HepG2 (cell line): Measurements from ENCODE around the gene ZFHX3. TPM values are rescaled to one million over a fixed set of nuclear protein-coding genes. Genes with fewer than 3 reads are reported as not detected.

ENCODE experiments used
- CEBPG ChIP-seq: IDR thresholded peaks from 2 replicates; pipeline ENCODE4 v1.6.1; 2016
- CENPT ChIP-seq: sonication (generic); formaldehyde crosslinking; IDR thresholded peaks from 2 replicates; pipeline ENCODE4 v1.8.0; 2022; ENCODE audit warnings: low read depth, mild to moderate bottlenecking, moderate library complexity, missing genetic modification reagents
- DMAP1 ChIP-seq: IDR thresholded peaks from 2 replicates; pipeline ENCODE4 v1.6.1; 2016
- GPN1 ChIP-seq: sonication (generic); formaldehyde crosslinking; IDR thresholded peaks from 2 replicates; pipeline ENCODE4 v1.5.1; 2020; ENCODE audit warnings: missing genetic modification reagents, borderline replicate concordance
- GTF2F1 ChIP-seq: fragments of 150-350 bp; IDR thresholded peaks from 2 replicates; pipeline ENCODE4 v1.6.1; 2014; ENCODE audit warnings: low read length
- HHEX ChIP-seq: IDR thresholded peaks from 2 replicates; pipeline ENCODE4 v1.6.1; 2016; ENCODE audit warnings: control low read depth
- HNRNPK ChIP-seq: fragments of 200-400 bp; formaldehyde crosslinking; IDR thresholded peaks from 2 replicates; pipeline ENCODE4 v1.6.1; 2018; ENCODE audit warnings: low read length, low read depth, moderate library complexity, mild to moderate bottlenecking; ENCODE audit not compliant: poor library complexity, severe bottlenecking
- ISX ChIP-seq: sonication (generic); formaldehyde crosslinking; conservative IDR thresholded peaks from 2 replicates; pipeline ENCODE4 v1.5.0; 2020; ENCODE audit warnings: missing genetic modification reagents
- MED8 ChIP-seq: sonication (generic); formaldehyde crosslinking; IDR thresholded peaks from 2 replicates; pipeline ENCODE4 v1.8.1; 2023; ENCODE audit warnings: mild to moderate bottlenecking, missing genetic modification reagents; ENCODE audit not compliant: insufficient replicate concordance
- NFKB2 ChIP-seq: sonication (generic); formaldehyde crosslinking; IDR thresholded peaks from 2 replicates; pipeline ENCODE4 v1.4.0; 2020; ENCODE audit warnings: missing genetic modification reagents, borderline replicate concordance
- PBX3 ChIP-seq: sonication (generic); formaldehyde crosslinking; IDR thresholded peaks from 2 replicates; pipeline ENCODE4 v1.8.1; 2023; ENCODE audit warnings: missing genetic modification reagents, inconsistent platforms, borderline replicate concordance
- PCBP1 ChIP-seq: fragments of 200-400 bp; formaldehyde crosslinking; IDR thresholded peaks from 2 replicates; pipeline ENCODE4 v1.6.1; 2017; ENCODE audit warnings: mild to moderate bottlenecking, low read depth, low read length, borderline replicate concordance
- RXRA ChIP-seq: sonication (generic); formaldehyde crosslinking; IDR thresholded peaks from 2 replicates; pipeline ENCODE4 v1.5.1; 2020; ENCODE audit warnings: missing genetic modification reagents
- SAP130 ChIP-seq: IDR thresholded peaks from 2 replicates; pipeline ENCODE4 v1.6.1; 2016; ENCODE audit warnings: low read depth
- SIX1 ChIP-seq: sonication (generic); formaldehyde crosslinking; IDR thresholded peaks from 2 replicates; pipeline ENCODE4 v1.4.0; 2020; ENCODE audit warnings: missing genetic modification reagents, borderline replicate concordance
- SUZ12 ChIP-seq: fragments of 150-350 bp; IDR thresholded peaks from 2 replicates; pipeline ENCODE4 v1.6.1; 2014; ENCODE audit warnings: low read depth, low read length
- SYNCRIP ChIP-seq: fragments of 200-400 bp; formaldehyde crosslinking; IDR thresholded peaks from 2 replicates; pipeline ENCODE4 v1.6.1; 2018; ENCODE audit warnings: mild to moderate bottlenecking, low read depth, low read length; ENCODE audit not compliant: insufficient read depth
- TERF1 ChIP-seq: sonication (generic); formaldehyde crosslinking; IDR thresholded peaks from 2 replicates; pipeline ENCODE4 v1.8.0; 2022; ENCODE audit warnings: mild to moderate bottlenecking, missing genetic modification reagents, moderate library complexity
- TGIF2 ChIP-seq: IDR thresholded peaks from 2 replicates; pipeline ENCODE4 v1.6.1; 2016; ENCODE audit warnings: control low read depth, missing compliant biosample characterization
- ZBTB42 ChIP-seq: sonication (generic); formaldehyde crosslinking; IDR thresholded peaks from 2 replicates; pipeline ENCODE4 v1.5.0; 2020; ENCODE audit warnings: mild to moderate bottlenecking, missing genetic modification reagents
- ZNF282 ChIP-seq: fragments of 450-650 bp; IDR thresholded peaks from 2 replicates; pipeline ENCODE4 v1.6.1; 2018; ENCODE audit not compliant: partially characterized antibody
- ZNF550 ChIP-seq: sonication (generic); formaldehyde crosslinking; IDR thresholded peaks from 2 replicates; pipeline ENCODE4 v1.4.0; 2020; ENCODE audit warnings: mild to moderate bottlenecking, missing genetic modification reagents, borderline replicate concordance
- ZNF781 ChIP-seq: sonication (generic); formaldehyde crosslinking; IDR thresholded peaks from 2 replicates; pipeline ENCODE4 v1.5.1; 2020; ENCODE audit warnings: borderline replicate concordance, mild to moderate bottlenecking, missing genetic modification reagents; ENCODE audit errors: not compliant biosample characterization
- polyA plus RNA-seq, 8 experiments: library from polyadenylated mRNA; depleted of rRNA in 3 of 8; stranded (reverse) in 7 of 8; unstranded in 1 of 8; fragments of >200 nt; fragmentation: Illumina TruSeq in 4 of 8; extraction: Trizol in 4 of 8; gene quantifications; 2 replicates each; pipeline versions ENCODE4 v1.2.1 to v1.2.3, GENCODE V29; 2011 to 2016; ENCODE audit warnings: low read depth in 4 of 8, missing spikeins in 1 of 8, mixed read lengths in 1 of 8; ENCODE audit not compliant: insufficient read depth in 1 of 8
- total RNA-seq, 5 experiments: library from RNA; depleted of rRNA; stranded (reverse); fragments of >200 nt; fragmentation: Illumina TruSeq; extraction: Trizol; gene quantifications; 2 replicates each; pipeline ENCODE4 v1.2.3, GENCODE V29; 2016; ENCODE audit warnings: low read depth in 1 of 5
- TF ChIP-seq, protein P1 (sequence below): sonication (generic); formaldehyde crosslinking; IDR thresholded peaks from 2 replicates; pipeline ENCODE4 v1.4.0; 2020; ENCODE audit warnings: missing genetic modification reagents
- TF ChIP-seq, protein P2 (sequence below): sonication (generic); formaldehyde crosslinking; IDR thresholded peaks from 2 replicates; pipeline ENCODE4 v1.4.0; 2020; ENCODE audit warnings: missing genetic modification reagents

The ZFHX3 gene
- total and polyA plus RNA-seq, 2 of the 13 experiments (the other 11 are each of a cell fraction or from before 2014, with no cell fraction given), result 5.0 to 6.0 TPM

DNA sequence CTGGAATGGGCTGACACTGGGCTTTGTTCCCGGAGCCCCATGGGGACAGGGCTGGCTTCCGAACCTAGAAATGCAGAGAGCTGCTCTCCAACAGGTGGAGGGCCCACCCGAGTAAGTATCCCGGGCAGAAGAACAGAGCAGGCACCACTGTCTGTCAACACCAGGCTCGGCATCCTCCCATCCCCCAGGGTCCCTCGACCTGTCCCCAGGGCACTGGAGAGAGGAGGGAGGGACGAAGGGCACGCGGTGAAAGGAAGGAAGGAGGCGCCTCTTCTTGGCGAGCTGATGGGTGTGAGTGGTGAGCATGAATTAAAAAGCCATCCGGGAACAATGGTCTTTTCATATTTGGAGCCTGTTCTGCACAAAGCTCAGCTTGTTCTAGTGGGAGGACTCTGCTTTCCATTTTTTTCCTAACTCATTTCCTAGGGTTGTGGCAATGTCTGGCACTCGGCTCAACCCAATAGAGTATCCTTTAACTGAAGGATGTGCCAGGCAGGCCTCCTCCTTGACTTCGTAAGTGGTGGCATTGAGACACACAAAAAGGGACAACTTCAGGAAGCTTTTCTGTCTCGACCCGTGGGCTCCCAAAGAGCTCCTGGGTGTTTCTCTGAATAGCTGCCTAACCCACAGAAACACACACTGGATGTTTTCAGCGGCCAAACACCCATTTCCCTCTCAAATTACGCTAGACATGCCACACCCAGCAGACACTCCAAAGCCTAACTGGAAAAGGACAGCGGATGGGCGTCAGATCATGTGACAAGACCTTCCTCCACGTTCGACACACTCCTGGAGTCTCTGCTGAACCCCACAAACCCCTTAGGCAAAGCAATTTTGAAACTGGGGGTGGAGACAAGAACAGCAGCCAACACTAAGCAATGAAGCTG is 47.7 kb downstream of the ZFHX3 start (continued):
- TF ChIP-seq, protein P1, sequence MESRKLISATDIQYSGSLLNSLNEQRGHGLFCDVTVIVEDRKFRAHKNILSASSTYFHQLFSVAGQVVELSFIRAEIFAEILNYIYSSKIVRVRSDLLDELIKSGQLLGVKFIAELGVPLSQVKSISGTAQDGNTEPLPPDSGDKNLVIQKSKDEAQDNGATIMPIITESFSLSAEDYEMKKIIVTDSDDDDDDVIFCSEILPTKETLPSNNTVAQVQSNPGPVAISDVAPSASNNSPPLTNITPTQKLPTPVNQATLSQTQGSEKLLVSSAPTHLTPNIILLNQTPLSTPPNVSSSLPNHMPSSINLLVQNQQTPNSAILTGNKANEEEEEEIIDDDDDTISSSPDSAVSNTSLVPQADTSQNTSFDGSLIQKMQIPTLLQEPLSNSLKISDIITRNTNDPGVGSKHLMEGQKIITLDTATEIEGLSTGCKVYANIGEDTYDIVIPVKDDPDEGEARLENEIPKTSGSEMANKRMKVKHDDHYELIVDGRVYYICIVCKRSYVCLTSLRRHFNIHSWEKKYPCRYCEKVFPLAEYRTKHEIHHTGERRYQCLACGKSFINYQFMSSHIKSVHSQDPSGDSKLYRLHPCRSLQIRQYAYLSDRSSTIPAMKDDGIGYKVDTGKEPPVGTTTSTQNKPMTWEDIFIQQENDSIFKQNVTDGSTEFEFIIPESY (CRISPR knock-in tag), result peak; percentile 67
- TF ChIP-seq ZBTB42 (CRISPR knock-in tag) (no peak), SIX1 (CRISPR knock-in tag) (no peak; the same call in 1 of the 2 replicates), CEBPG (CRISPR knock-in tag) (no peak; the same call in 1 of the 2 replicates), MED8 (CRISPR knock-in tag) (no peak), SUZ12 (no peak), ZNF550 (CRISPR knock-in tag) (no peak), HNRNPK (no peak), TERF1 (CRISPR knock-in tag) (peak; percentile 68; the same call in 1 of the 2 replicates), PCBP1 (no peak), DMAP1 (CRISPR knock-in tag) (0 out of 2 replicates have a peak, but pooled peaks have one; percentile 37), HHEX (no peak), PBX3 (no peak), ZNF781 (CRISPR knock-in tag) (peak; percentile 31), SAP130 (CRISPR knock-in tag) (peak; percentile 76), NFKB2 (CRISPR knock-in tag) (no peak; the same call in 1 of the 2 replicates), CENPT (CRISPR knock-in tag) (no peak), TGIF2 (CRISPR knock-in tag) (peak; percentile 53), ISX (no peak), RXRA (peak; percentile 83), GTF2F1 (no peak), GPN1 (CRISPR knock-in tag) (no peak), ZNF282 (no peak), SYNCRIP (no peak)
- TF ChIP-seq, protein P2, sequence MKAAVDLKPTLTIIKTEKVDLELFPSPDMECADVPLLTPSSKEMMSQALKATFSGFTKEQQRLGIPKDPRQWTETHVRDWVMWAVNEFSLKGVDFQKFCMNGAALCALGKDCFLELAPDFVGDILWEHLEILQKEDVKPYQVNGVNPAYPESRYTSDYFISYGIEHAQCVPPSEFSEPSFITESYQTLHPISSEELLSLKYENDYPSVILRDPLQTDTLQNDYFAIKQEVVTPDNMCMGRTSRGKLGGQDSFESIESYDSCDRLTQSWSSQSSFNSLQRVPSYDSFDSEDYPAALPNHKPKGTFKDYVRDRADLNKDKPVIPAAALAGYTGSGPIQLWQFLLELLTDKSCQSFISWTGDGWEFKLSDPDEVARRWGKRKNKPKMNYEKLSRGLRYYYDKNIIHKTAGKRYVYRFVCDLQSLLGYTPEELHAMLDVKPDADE, result no peak
